Measurements from ENCODE around the gene TAF9B. TPM values are rescaled to one million over a fixed set of nuclear protein-coding genes. Genes with fewer than 3 reads are reported as not detected.

Gene TAF9B
- total and polyA plus RNA-seq, 2 donors (not counting 1 experiment from before 2014, with no cell fraction given), result 2.2 to 13.7 TPM

DNA sequence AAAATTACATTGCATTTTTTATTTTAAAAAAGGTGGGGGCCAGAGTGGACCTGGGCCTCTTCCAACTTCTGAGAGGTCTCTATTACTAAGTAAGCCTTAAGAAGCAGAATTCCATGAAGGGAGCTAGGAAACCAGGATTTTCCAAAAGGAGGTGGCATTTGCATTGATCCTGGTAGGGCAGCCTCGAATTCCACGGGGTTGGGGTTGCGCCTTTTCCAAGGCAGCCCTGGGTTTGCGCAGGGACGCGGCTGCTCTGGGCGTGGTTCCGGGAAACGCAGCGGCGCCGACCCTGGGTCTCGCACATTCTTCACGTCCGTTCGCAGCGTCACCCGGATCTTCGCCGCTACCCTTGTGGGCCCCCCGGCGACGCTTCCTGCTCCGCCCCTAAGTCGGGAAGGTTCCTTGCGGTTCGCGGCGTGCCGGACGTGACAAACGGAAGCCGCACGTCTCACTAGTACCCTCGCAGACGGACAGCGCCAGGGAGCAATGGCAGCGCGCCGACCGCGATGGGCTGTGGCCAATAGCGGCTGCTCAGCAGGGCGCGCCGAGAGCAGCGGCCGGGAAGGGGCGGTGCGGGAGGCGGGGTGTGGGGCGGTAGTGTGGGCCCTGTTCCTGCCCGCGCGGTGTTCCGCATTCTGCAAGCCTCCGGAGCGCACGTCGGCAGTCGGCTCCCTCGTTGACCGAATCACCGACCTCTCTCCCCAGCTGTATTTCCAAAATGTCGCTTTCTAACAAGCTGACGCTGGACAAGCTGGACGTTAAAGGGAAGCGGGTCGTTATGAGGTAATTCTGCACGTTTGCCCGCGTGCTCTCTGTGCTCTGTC lies 35.6 kb downstream of the TAF9B start, which contains the start of gene PGK1:
PGK1 (plus strand) TSS at position 626 of the 824 bp plus-strand sequence; CDS start at position 719, 93 bp downstream.
- Mint-ChIP-seq H3K27ac (peak within 1 kb of the TSS; percentile 97), H3K4me1 (peaks cover 41% of the 10 kb centered on the region)
- CTCF ChIA-PET, result interaction anchor here (1.1 kb wide), 1 partner anchor 79 kb away, joined by 4 read pairs; no protein-coding TSS in a partner anchor

More for the DNA sequence above, 35.6 kb downstream of the TAF9B start, which contains the start of gene PGK1:
- Histone ChIP-seq H3K4me3 (ENCODE audit: control extremely low read depth in 1 of 5, extremely low read depth in 1 of 5, insufficient read depth in 1 of 5, low read depth in 2 of 5, low read length in 4 of 5) (peak within 1 kb of the TSS; percentile 43 to 90 (median 76)), H3K9ac (ENCODE audit: low read length) (peak within 1 kb of the TSS; percentile 80), H3K4me2 (replicated peaks; ENCODE audit: low read depth, low read length, poor library complexity, severe bottlenecking) (peak within 1 kb of the TSS; percentile 75), H3K27me3 (replicated peaks in 1 of 4; ENCODE audit: control extremely low read depth in 1 of 4, control insufficient read depth in 3 of 4, insufficient read depth in 4 of 4, low read length in 3 of 4) (no peaks in the 10 kb centered on the region), H2AFZ (ENCODE audit: insufficient read depth, low read depth, low read length, poor library complexity, severe bottlenecking) (peak within 1 kb of the TSS; percentile 54), H3K36me3 (replicated peaks in 1 of 2; ENCODE audit: control extremely low read depth in 1 of 2, control insufficient read depth in 1 of 2, extremely low read depth in 1 of 2, insufficient read depth in 2 of 2, low read length in 1 of 2) (peaks cover 0 to 5% of the 10 kb centered on the region in 2 experiments), H3K79me2 (ENCODE audit: control insufficient read depth, insufficient read depth, low read length) (peaks cover 46% of the 10 kb centered on the region), H3K9me3 (ENCODE audit: control extremely low read depth in 1 of 3, control insufficient read depth in 2 of 3, insufficient read depth in 1 of 3, low read length in 2 of 3) (no peaks in the 10 kb centered on the region), H4K20me1 (ENCODE audit: control insufficient read depth, insufficient read depth, low read length, poor library complexity, severe bottlenecking) (peaks cover 13% of the 10 kb centered on the region), H3K27ac (ENCODE audit: low read length in 2 of 2) (peak within 1 kb of the TSS; percentile 87 to 89), H3K4me1 (ENCODE audit: control insufficient read depth in 2 of 2, insufficient read depth in 2 of 2, low read length in 2 of 2) (peaks cover 30 to 44% of the 10 kb centered on the region in 2 donors)
- POLR2A ChIA-PET, result interaction anchor here (1.4 kb wide), 1 partner anchor 979 kb away, joined by 3 read pairs; no protein-coding TSS in a partner anchor
- no peaks in the 10 kb centered on the region for H3K9me3 Mint-ChIP-seq (ENCODE audit: insufficient read depth)
- TF ChIP-seq CTCF (IDR thresholded peaks at IDR 0.05), result no peak
- no peak for TF ChIP-seq EZH2 (IDR thresholded peaks at IDR 0.05; ENCODE audit: borderline replicate concordance, insufficient read depth, low read depth, low read length, poor library complexity, severe bottlenecking)
- intact Hi-C loops (cut with micrococcal nuclease), result loop anchor here (1.0 to 10.0 kb wide), 7 partner anchors 35 to 991 kb away; partner anchors contain the start of genes ATP7A, ATRX, CYSLTR1 and MAGT1
- 0% methylated on average over 50 of the region's 72 CpGs for WGBS (ENCODE audit: insufficient coverage)
- peak within 1 kb of the TSS; percentile 97 for H3K4me3 Mint-ChIP-seq
- no peaks in the 10 kb centered on the region for H3K27me3 Mint-ChIP-seq
- ATAC-seq (ENCODE audit: low read depth) (peak; percentile 97), DNase-seq (peak; percentile 94)
